HG02870 (cell line): Measurements from ENCODE around the gene SEC14L3.

Experiments used
- ATAC-seq: cut with Tn5 transposase; IDR thresholded peaks from one replicate; pipeline ENCODE4 v1.9.1; 2021; ENCODE audit warnings: mild to moderate bottlenecking, moderate library complexity; ENCODE audit not compliant: unreplicated experiment

Gene SEC14L3

DNA sequence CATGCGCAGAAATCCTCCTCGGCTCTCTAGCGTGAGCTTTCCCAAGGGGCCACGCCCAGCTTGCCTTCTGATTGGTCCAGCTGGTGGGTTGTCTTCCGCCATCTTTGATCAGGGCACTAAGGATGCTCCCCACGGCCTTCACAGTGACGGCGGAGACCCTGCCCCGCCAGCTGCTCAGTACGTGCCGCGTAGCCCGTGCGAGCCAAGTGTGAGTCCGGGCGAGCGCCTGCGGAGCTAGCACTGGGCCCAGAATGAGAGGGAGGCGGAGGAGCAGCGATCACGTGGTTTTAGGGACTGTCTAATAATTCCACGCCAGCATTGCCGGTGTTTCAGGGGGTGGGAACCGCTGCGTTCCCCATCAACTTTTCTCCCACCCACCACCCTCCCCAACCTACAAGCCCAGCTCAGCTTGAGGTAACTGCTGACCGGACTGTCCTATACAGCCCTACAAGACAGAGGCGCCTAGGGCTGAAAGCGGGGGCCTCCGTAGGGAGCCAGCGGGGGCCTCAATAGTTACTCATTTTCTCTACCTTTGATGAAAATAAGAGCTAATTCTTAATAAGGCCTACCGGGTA lies 47.8 kb downstream of the SEC14L3 start:
- ATAC-seq = peak; percentile 85

GRCh38 chr22:30423301-30423958 lies 48.4 kb downstream of the SEC14L3 start:
- peak; percentile 16 for ATAC-seq

- no peak for ATAC-seq
Observed at GRCh38 chr22:30422481-30423300, 49.1 kb downstream of the SEC14L3 start.

- no peak for ATAC-seq
Observed at GRCh38 chr22:30421695-30422480, 49.9 kb downstream of the SEC14L3 start.

GRCh38 chr22:30420347-30421125 lies 51.3 kb downstream of the SEC14L3 start:
- no peak for ATAC-seq

- ATAC-seq = no peak
Observed at GRCh38 chr22:30416837-30417236, 55.0 kb downstream of the SEC14L3 start.

DNA sequence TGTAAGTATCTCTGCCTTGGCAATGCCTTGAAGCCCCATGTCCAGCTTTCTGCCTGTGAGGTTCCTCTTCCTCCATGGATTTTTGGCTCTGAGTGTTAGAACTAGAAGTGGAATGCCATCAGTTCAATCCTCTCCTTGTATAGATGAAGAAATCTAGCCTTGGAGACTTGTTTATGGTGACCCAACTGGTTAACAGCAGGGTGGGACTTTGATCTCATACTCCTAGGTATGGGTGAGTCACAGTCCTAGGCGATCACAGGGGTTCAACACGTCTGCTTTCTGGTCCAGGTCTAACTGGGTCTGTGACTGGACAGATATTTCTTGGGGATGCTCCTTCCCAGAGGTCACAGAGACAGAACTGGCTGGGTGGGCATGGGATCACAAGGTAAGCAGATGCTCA lies 55.4 kb downstream of the SEC14L3 start:
- ATAC-seq = no peak

DNA sequence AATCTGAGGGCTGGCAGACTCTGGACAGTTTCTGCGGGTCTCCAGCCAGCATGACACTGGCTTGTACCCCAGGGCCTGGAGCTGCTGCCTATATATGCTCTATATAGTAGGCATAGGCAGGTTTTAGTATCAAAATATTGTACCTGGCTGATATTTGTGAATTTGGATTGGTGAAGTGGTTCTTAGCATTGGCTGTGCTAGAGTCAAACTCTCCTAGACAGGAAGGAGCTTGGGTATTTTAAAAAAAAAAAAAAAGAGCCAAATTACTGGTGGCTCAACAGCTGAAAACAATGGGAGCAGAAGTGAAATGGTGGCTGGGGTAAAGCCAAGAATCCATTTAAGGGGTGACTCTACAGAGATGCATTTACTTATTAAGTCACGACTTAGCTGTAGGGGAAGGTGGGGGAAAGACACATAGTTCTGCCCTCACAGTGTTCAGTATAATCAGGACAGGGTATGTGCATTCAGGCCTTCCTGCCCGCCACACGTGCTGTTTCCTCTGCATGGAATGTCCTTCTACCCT lies 57.2 kb downstream of the SEC14L3 start:
- ATAC-seq = no peak

GRCh38 chr22:30413745-30414524 lies 57.9 kb downstream of the SEC14L3 start:
- no peak for ATAC-seq

DNA sequence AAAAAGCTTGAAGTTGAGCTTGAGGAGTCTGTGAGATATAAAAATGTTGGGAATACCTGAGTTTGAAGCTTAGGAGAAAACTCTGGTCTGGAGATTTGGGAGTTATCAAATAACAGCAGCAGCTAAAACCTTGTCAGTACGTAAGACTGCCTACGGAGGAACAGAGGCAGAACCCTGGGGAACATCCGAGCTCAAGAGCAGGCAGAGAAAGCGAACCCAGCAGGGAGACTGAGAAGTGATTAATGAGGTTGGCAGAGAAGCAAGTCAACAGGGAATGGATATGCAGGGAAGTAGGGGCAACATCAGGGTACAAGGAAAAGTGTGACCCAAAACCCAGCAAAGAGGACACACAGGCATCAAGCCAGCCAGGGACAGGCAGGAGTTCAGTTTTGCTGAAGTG lies 58.8 kb downstream of the SEC14L3 start:
- no peak for ATAC-seq

DNA sequence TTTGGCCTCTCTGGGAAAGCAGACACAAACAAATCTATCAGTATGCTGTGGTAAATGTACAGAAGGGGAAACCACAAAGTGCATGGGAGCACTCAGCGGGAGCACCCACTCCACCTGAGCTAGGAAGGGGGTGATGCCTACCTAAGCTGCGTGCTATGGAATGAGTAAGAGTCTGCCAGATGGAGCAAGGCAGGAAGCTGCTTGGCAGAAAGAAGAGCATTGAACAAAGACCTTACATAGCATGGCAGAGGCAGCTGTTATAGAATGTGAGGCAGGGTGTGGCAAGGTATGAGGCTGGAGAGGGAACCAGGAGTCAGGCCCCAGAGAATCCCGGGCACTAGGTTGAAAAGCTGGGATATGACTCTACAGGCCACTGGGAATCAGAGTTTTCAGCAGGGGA lies 60.0 kb downstream of the SEC14L3 start:
- no peak for ATAC-seq
